Activated naive CD8-positive, alpha-beta T cell treated with anti-CD3 and anti-CD28 coated beads, Interleukin-2, amount 10 ng/mL, durations not matched to agents 7 days and 5 days (primary cell): ENCODE results near the gene SF3A2. TPM values are rescaled to one million over a fixed set of nuclear protein-coding genes. Genes with fewer than 3 reads are reported as not detected.
A peak's percentile ranks its signal among the peaks of the same experiment; 100 is the strongest.

Source experiments
- ATAC-seq: fragments of 150-1000 bp; cut with Tn5 transposase; one replicate; pipeline ENCODE4 v1.10.0; 2021; ENCODE audit warnings: low read depth, moderate library complexity
- POLR2A ChIA-PET: fragments of 350-600 bp; sonication (Branson Sonifier 250); formaldehyde crosslinking; loops from one replicate; lab custom pipeline; 2021; ENCODE audit warnings: antibody characterized with exemption; lab: Charles Lee
- DNase-seq: peaks from one replicate; pipeline ENCODE4 v3.0.0; 2021
- H3K27ac Mint-ChIP-seq: one replicate; pipeline ENCODE4 v1.8.0; 2022; ENCODE audit warnings: mild to moderate bottlenecking, mixed read lengths
- H3K27me3 Mint-ChIP-seq: one replicate; pipeline ENCODE4 v1.8.0; 2022; ENCODE audit warnings: mild to moderate bottlenecking, moderate library complexity, mixed read lengths
- H3K36me3 Mint-ChIP-seq: one replicate; pipeline ENCODE4 v1.8.0; 2021; ENCODE audit warnings: mild to moderate bottlenecking, mixed read lengths
- H3K4me1 Mint-ChIP-seq: one replicate; pipeline ENCODE4 v1.8.0; 2021; ENCODE audit warnings: mixed read lengths
- H3K4me3 Mint-ChIP-seq: one replicate; pipeline ENCODE4 v1.8.0; 2022; ENCODE audit warnings: mild to moderate bottlenecking, moderate library complexity, mixed read lengths
- H3K9me3 Mint-ChIP-seq: one replicate; pipeline ENCODE4 v1.8.0; 2021; ENCODE audit warnings: mixed read lengths
- total RNA-seq, 2 experiments: library from RNA; stranded (reverse); gene quantifications; one replicate each; pipeline ENCODE4 v1.2.3, GENCODE V29; 2021

Gene SF3A2
- total RNA-seq, 2 experiments from 2014 or later: 171 TPM

DNA sequence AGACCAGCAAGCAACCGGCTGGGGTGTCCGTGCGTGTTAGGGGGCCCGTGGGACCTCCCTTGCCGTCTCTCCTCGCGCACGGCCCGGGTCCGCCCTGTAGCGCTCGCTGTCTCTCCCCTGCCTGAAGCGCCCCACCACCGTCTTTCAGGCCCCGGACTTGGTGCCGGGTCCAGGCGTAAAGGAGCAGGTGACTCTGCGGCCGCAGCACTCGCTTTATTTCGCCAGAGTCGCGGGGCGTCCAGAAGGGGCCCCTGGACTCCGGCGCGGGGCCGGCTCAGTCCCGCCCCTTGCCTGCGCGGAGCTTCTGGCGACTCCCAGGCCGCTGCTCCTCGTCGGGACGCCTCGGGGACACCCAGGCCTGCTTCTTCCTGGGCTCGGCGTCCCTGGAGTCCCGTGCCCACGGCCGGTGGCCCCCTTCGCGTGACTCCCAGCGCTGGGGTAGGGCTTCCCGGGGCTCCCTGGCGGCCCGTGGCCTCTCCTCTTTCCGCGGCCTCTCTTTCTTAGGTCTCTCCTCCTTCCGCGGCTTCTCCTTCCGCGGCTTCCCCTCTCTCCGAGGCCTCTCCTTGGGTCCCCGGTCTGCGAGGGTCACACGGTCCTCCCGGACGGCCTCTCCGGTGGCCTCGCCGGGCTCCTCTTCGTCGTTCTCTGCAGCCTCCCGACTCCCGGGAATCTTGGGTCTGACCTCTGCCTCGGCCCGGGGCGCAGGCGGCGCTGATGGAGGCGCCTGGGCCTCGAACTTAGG is 15.6 kb downstream of the SF3A2 start:
- DNase-seq: no peak

GRCh38 chr19:2252797-2253105 is 16.1 kb downstream of the SF3A2 start:
- Mint-ChIP-seq H3K36me3 (no peaks in the 10 kb centered on the region), H3K27ac (no peak overlapping the region), H3K27me3 (peaks cover 22% of the 10 kb centered on the region), H3K4me1 (peaks cover 4% of the 10 kb centered on the region), H3K4me3 (peak overlapping the region; percentile 58), H3K9me3 (no peaks in the 10 kb centered on the region)
- ATAC-seq (no peak), DNase-seq (no peak)
- POLR2A ChIA-PET: interaction anchor here (0.6 to 5.4 kb wide), 5 partner anchors 13 to 1301 kb away, joined by 3 to 31 read pairs (median 5); no protein-coding TSS in a partner anchor

More for the DNA sequence above, 15.6 kb downstream of the SF3A2 start:
- no peaks in the 10 kb centered on the region for H3K36me3 Mint-ChIP-seq
- H3K27ac Mint-ChIP-seq: no peak overlapping the region
- H3K9me3 Mint-ChIP-seq: no peaks in the 10 kb centered on the region
- peak overlapping the region; percentile 58 for H3K4me3 Mint-ChIP-seq
- peaks cover 3% of the 10 kb centered on the region for H3K4me1 Mint-ChIP-seq
- peaks cover 22% of the 10 kb centered on the region for H3K27me3 Mint-ChIP-seq
- POLR2A ChIA-PET: interaction anchor here (0.9 to 5.4 kb wide), 4 partner anchors 8 to 22 kb away, joined by 3 to 31 read pairs (median 4); no protein-coding TSS in a partner anchor
- no peak for ATAC-seq

DNA sequence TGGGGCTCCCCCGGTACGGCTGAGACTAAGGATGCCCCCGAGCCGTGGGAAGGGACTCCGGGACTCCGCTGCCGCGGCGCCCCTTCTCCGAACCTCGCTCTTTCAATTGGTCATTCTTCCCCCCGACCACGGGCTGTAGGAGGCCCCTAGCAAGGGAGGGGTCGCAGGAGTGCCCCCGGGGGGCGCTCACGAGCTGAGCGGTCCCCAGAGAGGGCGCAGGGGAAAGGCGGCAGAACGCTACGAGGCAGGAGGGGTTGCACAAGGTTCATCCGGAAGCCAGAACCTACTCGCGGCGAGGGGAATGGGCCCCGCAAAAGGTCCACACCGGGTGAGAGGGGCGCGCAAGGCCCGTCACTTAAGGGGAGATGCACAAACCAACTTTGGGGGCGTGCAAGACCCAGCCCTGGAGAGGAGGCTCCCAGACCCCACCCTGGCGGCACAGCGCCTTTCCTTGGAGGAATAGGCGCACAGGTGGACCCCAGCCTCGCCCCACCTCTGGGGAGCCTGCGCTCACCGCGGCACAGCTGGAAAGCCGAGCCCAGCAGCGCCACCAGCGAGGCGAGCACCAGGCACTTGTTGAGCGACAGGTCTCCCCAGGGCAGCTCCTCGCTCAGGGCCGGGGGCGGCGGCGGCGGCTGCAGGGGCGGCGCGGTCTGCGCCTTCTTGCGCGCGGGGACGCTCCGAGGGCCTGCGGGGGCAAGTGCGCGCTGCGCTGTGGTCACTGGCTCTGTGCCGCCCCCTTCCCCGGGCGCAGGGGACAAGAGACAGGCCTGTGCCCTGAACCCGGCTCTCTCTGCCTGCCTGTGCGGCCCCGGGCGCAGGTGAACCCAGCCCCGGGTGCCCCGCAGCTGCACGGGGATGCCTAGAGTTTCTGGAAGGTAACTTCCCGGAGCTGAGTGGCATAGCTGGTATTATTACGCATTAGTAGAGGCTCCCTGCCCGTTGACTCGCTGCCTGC is 16.8 kb downstream of the SF3A2 start:
- POLR2A ChIA-PET: interaction anchor here (0.6 to 5.4 kb wide), 5 partner anchors 14 to 1301 kb away, joined by 3 to 31 read pairs (median 5); no protein-coding TSS in a partner anchor
- H3K4me3 Mint-ChIP-seq: peak overlapping the region; percentile 58
- no peaks in the 10 kb centered on the region for H3K9me3 Mint-ChIP-seq
- DNase-seq (peak; percentile 67), ATAC-seq (peak; percentile 37)
- H3K36me3 Mint-ChIP-seq: no peaks in the 10 kb centered on the region
- H3K27me3 Mint-ChIP-seq: peaks cover 22% of the 10 kb centered on the region
- peaks cover 10% of the 10 kb centered on the region for H3K4me1 Mint-ChIP-seq
- no peak overlapping the region for H3K27ac Mint-ChIP-seq

DNA sequence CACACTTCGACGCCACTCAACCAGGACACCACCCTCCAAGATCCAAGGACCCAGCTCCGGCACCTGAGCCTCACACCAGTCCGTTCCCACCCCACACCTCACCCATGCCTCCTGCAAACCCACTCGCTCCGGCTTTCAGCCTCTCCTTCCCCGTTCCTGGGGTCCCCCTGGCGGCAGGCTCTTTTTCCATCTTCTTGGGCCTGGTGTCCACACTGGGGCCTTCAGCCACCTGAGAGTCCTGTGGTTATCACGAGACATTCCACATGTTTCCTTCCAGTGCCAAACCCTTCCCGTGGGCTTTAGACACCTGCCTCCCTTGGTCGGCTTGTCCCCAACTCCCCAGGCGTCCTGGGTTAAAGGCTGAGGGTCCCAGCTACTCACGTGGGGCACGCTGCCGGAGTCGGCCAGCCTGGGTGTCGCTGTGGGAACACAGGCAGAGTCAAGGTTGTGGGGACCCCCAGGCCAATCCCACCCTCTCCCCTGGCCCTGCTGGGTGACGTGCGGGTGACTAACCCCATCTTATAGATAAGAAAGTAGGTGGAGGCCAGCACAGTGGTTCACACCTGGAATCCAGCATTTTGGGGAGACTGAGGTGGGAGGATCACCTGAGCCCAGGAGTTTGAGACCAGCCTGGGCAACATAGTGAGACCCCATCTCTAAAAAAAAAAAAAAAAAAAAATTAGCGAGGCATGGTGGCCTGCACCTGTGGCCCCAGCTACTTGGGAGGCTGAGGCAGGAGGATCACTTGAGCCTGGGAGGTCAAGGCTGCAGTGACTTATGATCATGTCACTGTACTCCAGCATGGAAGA is 17.6 kb downstream of the SF3A2 start:
- H3K9me3 Mint-ChIP-seq: no peaks in the 10 kb centered on the region
- H3K27ac Mint-ChIP-seq: no peak overlapping the region
- peaks cover 13% of the 10 kb centered on the region for H3K4me1 Mint-ChIP-seq
- POLR2A ChIA-PET: interaction anchor here (3.0 to 5.4 kb wide), 2 partner anchors 15 to 16 kb away, joined by 10 to 31 read pairs; no protein-coding TSS in a partner anchor
- DNase-seq (no peak), ATAC-seq (no peak)
- no peak overlapping the region for H3K4me3 Mint-ChIP-seq
- H3K36me3 Mint-ChIP-seq: no peaks in the 10 kb centered on the region
- peaks cover 22% of the 10 kb centered on the region for H3K27me3 Mint-ChIP-seq

DNA sequence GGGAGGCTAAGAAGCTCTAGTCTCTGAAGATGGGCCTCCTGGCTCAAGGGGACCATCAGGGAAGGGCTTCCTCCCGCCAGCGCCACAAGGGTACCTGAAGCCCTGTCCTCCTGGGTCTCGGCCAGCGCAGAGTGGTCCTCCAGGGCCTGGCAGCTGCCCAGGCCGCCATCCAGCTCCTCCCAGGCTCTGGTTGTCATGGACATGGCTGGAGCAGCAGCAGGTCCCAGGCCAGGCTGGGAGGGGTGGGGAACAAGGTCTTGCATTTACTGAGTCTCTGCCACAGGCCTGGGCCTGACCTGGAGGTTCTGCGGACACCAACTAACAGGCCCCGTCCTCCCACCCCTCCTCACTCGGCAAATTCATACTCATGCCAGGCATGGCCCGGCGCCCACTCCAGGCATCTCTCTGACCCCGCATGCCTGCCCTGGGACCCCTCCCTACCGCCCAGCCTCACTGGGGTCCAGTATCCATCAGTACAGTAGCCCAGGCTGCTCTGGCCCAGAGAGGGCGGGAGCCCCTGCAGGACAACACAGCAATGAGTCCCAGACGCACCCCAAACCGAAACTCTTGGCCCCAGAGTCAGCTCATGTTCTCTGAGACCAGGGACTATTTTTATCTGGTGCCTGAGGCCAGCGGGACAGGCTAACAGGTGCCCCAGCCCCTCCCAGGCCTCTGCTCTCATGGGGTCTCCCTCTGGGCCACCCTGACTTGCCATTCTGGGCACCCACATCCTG is 18.7 kb downstream of the SF3A2 start:
- Mint-ChIP-seq H3K27me3 (peaks cover 21% of the 10 kb centered on the region), H3K27ac (no peak overlapping the region), H3K9me3 (no peaks in the 10 kb centered on the region), H3K4me3 (no peak overlapping the region), H3K4me1 (peaks cover 14% of the 10 kb centered on the region), H3K36me3 (no peaks in the 10 kb centered on the region)
- no peak for DNase-seq
- ATAC-seq: no peak
- POLR2A ChIA-PET: interaction anchor here (3.0 to 5.4 kb wide), 2 partner anchors 15 to 16 kb away, joined by 10 to 31 read pairs; no protein-coding TSS in a partner anchor

DNA sequence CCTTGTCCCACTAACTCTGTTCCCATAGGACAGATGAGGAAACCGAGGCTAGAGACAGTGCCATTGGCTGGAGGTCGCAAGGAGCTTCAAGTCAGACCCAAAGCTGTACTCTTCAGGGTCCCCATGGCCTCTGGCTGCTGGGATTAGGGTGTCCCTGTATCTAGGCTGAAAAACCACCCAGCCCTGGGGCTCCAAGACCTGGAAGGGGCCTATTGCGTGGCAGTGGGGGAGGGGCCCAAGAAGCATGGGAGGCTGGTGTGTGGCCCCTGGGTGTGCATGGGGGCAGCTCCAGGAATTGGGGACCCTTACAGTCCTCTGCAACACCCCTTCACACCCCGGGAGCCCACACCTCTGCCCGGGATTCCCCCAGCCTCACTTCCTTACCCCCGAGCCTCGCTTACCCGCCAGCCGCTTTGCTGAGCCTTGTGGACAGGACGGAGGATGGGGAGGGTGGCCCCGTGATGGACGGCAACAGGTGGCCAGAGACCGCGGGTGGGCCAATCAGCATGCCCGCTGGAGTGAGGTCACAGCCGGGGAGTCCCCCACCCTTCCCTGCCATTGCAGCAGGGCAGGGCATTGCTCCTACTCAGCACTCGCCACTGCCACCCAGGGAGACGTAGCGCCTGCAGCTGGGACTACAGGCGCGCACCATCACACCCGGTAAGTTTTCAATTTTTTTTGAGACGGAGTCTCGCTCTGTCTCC is 19.5 kb downstream of the SF3A2 start, which contains the start of gene JSRP1:
Gene JSRP1 (minus strand): TSS at position 436 of the 704 bp plus-strand sequence. CDS start 1,103 bp downstream, outside the sequence.
- peak within 1 kb of the TSS; percentile 70 for H3K27ac Mint-ChIP-seq
- DNase-seq: no peak
- H3K27me3 Mint-ChIP-seq: peaks cover 21% of the 10 kb centered on the region
- no peak within 1 kb of the TSS for H3K4me3 Mint-ChIP-seq
- no peak for ATAC-seq
- H3K4me1 Mint-ChIP-seq: peaks cover 14% of the 10 kb centered on the region
- POLR2A ChIA-PET: interaction anchor here (5.4 kb wide), 1 partner anchor 14 kb away, joined by 31 read pairs; no protein-coding TSS in a partner anchor
- no peaks in the 10 kb centered on the region for H3K36me3 Mint-ChIP-seq
- H3K9me3 Mint-ChIP-seq: no peaks in the 10 kb centered on the region

GRCh38 chr19:2259336-2259735 is 22.7 kb downstream of the SF3A2 start:
- H3K4me3 Mint-ChIP-seq: no peak overlapping the region
- POLR2A ChIA-PET: interaction anchor here (0.6 to 2.9 kb wide), 5 partner anchors 9 to 373 kb away, joined by 3 to 43 read pairs (median 15); partner anchors contain the start of gene AMH
- peaks cover under 1% of the 10 kb centered on the region for H3K27me3 Mint-ChIP-seq
- peak overlapping the region; percentile 76 for H3K27ac Mint-ChIP-seq
- no peak for ATAC-seq
- H3K36me3 Mint-ChIP-seq: no peaks in the 10 kb centered on the region
- no peaks in the 10 kb centered on the region for H3K9me3 Mint-ChIP-seq
- peaks cover 16% of the 10 kb centered on the region for H3K4me1 Mint-ChIP-seq
- DNase-seq: no peak

- peaks cover 16% of the 10 kb centered on the region for H3K4me1 Mint-ChIP-seq
- DNase-seq: no peak
- no peak for ATAC-seq
- H3K36me3 Mint-ChIP-seq: no peaks in the 10 kb centered on the region
- no peaks in the 10 kb centered on the region for H3K27me3 Mint-ChIP-seq
- no peak overlapping the region for H3K27ac Mint-ChIP-seq
- H3K4me3 Mint-ChIP-seq: no peak overlapping the region
- POLR2A ChIA-PET: interaction anchor here (0.6 to 2.9 kb wide), 7 partner anchors 9 to 72 kb away, joined by 3 to 43 read pairs (median 15); partner anchors contain the start of gene AMH
- no peaks in the 10 kb centered on the region for H3K9me3 Mint-ChIP-seq
These were observed 23.7 kb downstream of the SF3A2 start for GRCh38 chr19:2260341-2260805.

GRCh38 chr19:2261438-2262172 is 25.0 kb downstream of the SF3A2 start:
- peaks cover 20% of the 10 kb centered on the region for H3K4me1 Mint-ChIP-seq
- no peaks in the 10 kb centered on the region for H3K36me3 Mint-ChIP-seq
- DNase-seq (peak; percentile 76), ATAC-seq (peak; percentile 43)
- H3K27me3 Mint-ChIP-seq: no peaks in the 10 kb centered on the region
- no peak overlapping the region for H3K4me3 Mint-ChIP-seq
- POLR2A ChIA-PET: interaction anchor here (0.8 to 2.3 kb wide), 5 partner anchors 9 to 71 kb away, joined by 3 to 15 read pairs (median 4); no protein-coding TSS in a partner anchor
- H3K9me3 Mint-ChIP-seq: no peaks in the 10 kb centered on the region
- H3K27ac Mint-ChIP-seq: no peak overlapping the region

- no peak for ATAC-seq
These were observed 29.8 kb downstream of the SF3A2 start for GRCh38 chr19:2266183-2266993.

More at GRCh38 chr19:2266183-2266993, 29.8 kb downstream of the SF3A2 start:
- H3K36me3 Mint-ChIP-seq: peaks cover 4% of the 10 kb centered on the region
- no peak overlapping the region for H3K4me3 Mint-ChIP-seq
- peak overlapping the region; percentile 57 for H3K27ac Mint-ChIP-seq
- POLR2A ChIA-PET: interaction anchor here (0.6 to 2.2 kb wide), 4 partner anchors 8 to 917 kb away, joined by 3 to 7 read pairs (median 6); no protein-coding TSS in a partner anchor
- H3K4me1 Mint-ChIP-seq: peaks cover 14% of the 10 kb centered on the region
- H3K9me3 Mint-ChIP-seq: no peaks in the 10 kb centered on the region
- no peak for DNase-seq
- no peaks in the 10 kb centered on the region for H3K27me3 Mint-ChIP-seq
